GM18861 (cell line): ENCODE data around the gene KCNK7.

Source experiments
- ATAC-seq: cut with Tn5 transposase; IDR thresholded peaks from one replicate; pipeline ENCODE4 v1.9.1; 2021; ENCODE audit not compliant: unreplicated experiment

The KCNK7 gene

GRCh38 chr11:65627202-65627601 is 31.6 kb upstream of the KCNK7 start:
- ATAC-seq = no peak

- ATAC-seq = no peak
Measured at GRCh38 chr11:65625628-65626342, 30.2 kb upstream of the KCNK7 start.

- ATAC-seq = no peak
Measured at GRCh38 chr11:65624931-65625627, 29.5 kb upstream of the KCNK7 start.

- ATAC-seq = no peak
Measured at GRCh38 chr11:65623852-65624616, 28.4 kb upstream of the KCNK7 start.

- ATAC-seq = no peak
Measured at GRCh38 chr11:65623177-65623576, 27.6 kb upstream of the KCNK7 start.

GRCh38 chr11:65622011-65622410 is 26.4 kb upstream of the KCNK7 start:
- no peak for ATAC-seq

GRCh38 chr11:65621460-65621859 is 25.9 kb upstream of the KCNK7 start:
- no peak for ATAC-seq

- ATAC-seq = no peak
Measured at GRCh38 chr11:65620666-65621065, 25.1 kb upstream of the KCNK7 start.

GRCh38 chr11:65619281-65619928 is 23.8 kb upstream of the KCNK7 start:
- no peak for ATAC-seq

GRCh38 chr11:65618763-65619162 is 23.2 kb upstream of the KCNK7 start:
- no peak for ATAC-seq

GRCh38 chr11:65617990-65618751 is 22.6 kb upstream of the KCNK7 start:
- no peak for ATAC-seq

- ATAC-seq = no peak
Measured at GRCh38 chr11:65617136-65617850, 21.7 kb upstream of the KCNK7 start.

- ATAC-seq = no peak
Measured at GRCh38 chr11:65616575-65617001, 21.0 kb upstream of the KCNK7 start.

GRCh38 chr11:65615950-65616574 is 20.5 kb upstream of the KCNK7 start:
- ATAC-seq = no peak

GRCh38 chr11:65615229-65615949 is 19.8 kb upstream of the KCNK7 start, which contains the start of gene PCNX3:
Gene PCNX3 (plus strand): TSS chr11:65615776. CDS start chr11:65616312, 536 bp downstream.
- ATAC-seq = peak; percentile 65

- no peak for ATAC-seq
Measured at GRCh38 chr11:65613091-65613928, 17.7 kb upstream of the KCNK7 start.

GRCh38 chr11:65612691-65613090 is 17.1 kb upstream of the KCNK7 start:
- ATAC-seq = no peak
